SU-DHL-6 (cell line): ENCODE measurements around the gene PTPN21.

Experiments used
- CTCF ChIP-seq: fragments of 200-600 bp; sonication (generic); IDR thresholded peaks from one replicate; pipeline ENCODE4 v1.5.1; 2017; ENCODE audit warnings: antibody characterized with exemption, mild to moderate bottlenecking, low read length, moderate library complexity; ENCODE audit not compliant: insufficient read depth, poor library complexity, severe bottlenecking
- EZH2phosphoT487 ChIP-seq: fragments of 200-600 bp; sonication (generic), shearing (Covaris generic); conservative IDR thresholded peaks from 2 replicates; pipeline ENCODE4 v1.6.1; 2018; ENCODE audit warnings: mild to moderate bottlenecking, antibody characterized with exemption, low read length, moderate library complexity, mixed read lengths

- TF ChIP-seq CTCF (no peak), EZH2phosphoT487 (no peak)
Observed at GRCh38 chr14:88473791-88474190, 81.0 kb downstream of the PTPN21 start.
